ENCODE results near the gene CENPE.

CENPE gene

GRCh38 chr4:103074744-103075434, 123.3 kb downstream of the CENPE start:
- no peak for DNase-seq

GRCh38 chr4:103073792-103074438, 124.2 kb downstream of the CENPE start:
- DNase-seq, result no peak

- no peak for DNase-seq
These were observed 130.1 kb downstream of the CENPE start for GRCh38 chr4:103067841-103068547.

GRCh38 chr4:103060453-103061148, 137.5 kb downstream of the CENPE start:
- DNase-seq, result no peak

All from KG1 (cell line).